IPS-18c (cell line): ENCODE results near the gene SCEL.

Source experiments
- H3K4me3 ChIP-seq: 2 replicates; pipeline ENCODE4 v1.7.0; 2013; ENCODE audit warnings: low read depth, mild to moderate bottlenecking, low read length, moderate library complexity; ENCODE audit not compliant: insufficient read depth
- H3K9me3 ChIP-seq: one replicate; pipeline ENCODE4 v1.6.1; 2013; ENCODE audit warnings: mild to moderate bottlenecking, low read length, moderate library complexity; ENCODE audit not compliant: control insufficient read depth, insufficient read depth

SCEL gene

DNA sequence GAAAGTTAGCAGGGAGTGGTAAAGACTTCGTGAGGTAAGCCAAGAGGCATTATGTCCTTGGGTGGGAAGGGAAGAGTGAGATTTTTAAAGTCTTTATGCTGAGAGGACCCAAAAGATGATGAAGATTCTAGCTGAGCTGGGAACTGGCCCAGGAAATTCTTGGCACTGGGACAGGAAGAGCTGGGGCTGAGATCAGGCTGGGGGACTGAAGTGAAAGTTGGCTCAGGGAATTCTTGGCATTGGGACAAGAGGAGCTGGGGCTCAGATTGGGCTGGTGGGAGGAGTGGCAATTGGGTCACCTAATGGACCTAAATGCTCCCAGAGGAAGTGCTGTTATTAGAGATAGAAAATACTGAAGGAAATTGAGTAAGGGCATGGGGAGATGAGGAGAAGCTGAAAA lies 8.8 kb downstream of the SCEL start:
- no peaks in the 10 kb centered on the region for H3K9me3 ChIP-seq
- H3K4me3 ChIP-seq: no peak overlapping the region

DNA sequence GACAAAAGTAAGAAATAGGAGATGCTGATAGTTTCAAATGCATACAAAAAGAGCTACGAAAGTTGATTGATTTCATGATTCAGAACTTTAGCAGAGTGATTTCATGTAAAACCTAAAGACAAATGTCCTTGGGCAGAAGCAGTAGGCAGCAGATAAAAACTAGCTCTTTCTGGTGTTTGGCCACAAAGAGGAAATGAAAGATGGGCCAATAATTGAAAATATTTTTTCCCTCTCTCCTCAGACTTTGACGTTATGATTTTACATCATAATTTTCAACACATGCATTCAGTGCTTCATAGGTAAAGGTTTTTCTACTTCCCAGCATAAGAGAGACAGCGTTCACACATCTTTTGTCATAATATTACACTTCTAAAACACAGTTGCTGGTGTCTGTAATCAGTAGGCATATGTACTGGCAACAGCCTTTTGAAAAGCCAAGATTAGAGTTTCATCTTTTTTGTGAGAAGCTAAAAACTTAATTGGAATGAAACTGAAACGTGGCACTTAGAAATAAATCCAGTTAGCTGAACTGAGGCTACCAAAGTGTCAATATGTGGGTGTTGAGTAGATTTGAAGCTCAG lies 9.3 kb downstream of the SCEL start:
- Histone ChIP-seq H3K9me3 (no peaks in the 10 kb centered on the region), H3K4me3 (no peak overlapping the region)

DNA sequence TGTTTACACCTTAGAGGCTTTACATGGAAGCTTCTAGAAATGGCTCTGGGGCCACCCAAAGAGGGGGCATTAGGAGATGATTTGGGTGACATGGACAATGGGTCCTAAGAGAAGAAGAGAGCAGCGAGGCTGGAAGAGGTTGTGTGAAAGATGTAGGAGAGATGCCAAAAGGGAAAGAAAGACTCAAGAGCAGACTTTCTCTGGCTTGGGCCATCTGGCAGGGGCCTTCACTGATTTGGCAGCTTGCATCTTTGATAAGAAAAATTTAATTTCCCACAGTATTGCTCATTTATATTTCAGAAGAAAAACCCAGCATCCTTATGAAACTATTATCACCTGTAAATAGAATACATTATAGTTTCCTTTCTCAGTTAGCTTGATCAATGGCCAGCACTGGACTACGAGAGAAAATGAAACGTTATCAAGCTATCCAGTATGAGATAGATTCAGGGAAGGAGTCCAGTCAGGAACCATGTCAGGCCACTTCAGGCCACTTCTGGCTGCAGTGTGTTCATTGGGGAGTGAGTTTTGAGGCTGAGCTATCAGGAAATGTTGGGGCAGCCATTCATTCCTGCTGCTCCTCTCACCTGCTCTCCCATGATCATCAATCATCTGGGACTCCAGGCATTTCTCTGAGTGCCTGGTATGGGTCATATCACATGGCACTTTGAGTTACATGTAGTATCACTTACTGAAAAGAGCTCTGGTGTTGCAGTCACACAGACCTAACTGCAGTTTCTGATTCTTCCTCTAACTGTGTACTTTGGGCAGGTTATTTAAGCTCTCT lies 10.3 kb downstream of the SCEL start:
- no peaks in the 10 kb centered on the region for H3K9me3 ChIP-seq

DNA sequence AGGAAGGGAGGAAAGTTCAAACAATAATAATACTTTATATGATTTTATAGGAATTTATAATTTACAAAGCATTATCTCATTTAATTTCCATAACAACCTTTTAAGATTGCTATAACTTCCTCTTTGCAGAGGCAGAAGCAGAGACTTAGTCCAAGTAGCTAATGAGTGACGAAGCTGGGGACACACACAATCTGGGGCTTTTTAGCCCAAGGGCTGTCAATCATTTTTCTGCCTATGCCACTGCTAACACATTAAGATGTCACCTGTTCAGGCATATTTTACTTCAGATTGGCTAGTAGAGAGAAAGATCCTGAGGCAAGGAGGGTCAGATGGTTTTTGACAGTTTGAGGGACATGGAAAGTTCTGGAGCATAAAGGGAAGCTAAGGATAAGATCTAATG lies 12.6 kb downstream of the SCEL start:
- Histone ChIP-seq H3K9me3 (no peaks in the 10 kb centered on the region), H3K4me3 (no peak overlapping the region)

More for the DNA sequence above, 10.3 kb downstream of the SCEL start:
- H3K4me3 ChIP-seq: no peak overlapping the region

DNA sequence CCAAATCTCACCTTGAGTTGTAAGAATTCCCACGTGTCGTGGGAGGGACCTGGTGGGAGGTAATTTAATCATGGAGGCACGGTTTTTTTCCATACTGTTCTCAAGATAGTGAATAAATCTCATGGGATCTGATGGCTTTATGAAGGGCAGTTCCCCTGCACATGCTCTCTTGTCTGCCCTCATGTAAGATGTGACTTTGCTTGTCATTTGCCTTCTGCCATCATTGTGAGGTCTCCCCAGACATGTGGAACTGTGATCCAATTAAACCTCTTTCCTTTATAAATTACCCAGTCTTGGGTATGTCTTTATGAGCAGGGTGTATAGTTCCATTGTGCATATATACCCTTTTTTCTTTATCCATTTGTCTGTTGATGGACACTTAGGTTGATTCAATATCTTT lies 13.1 kb downstream of the SCEL start:
- H3K4me3 ChIP-seq: no peak overlapping the region
- H3K9me3 ChIP-seq: no peaks in the 10 kb centered on the region

DNA sequence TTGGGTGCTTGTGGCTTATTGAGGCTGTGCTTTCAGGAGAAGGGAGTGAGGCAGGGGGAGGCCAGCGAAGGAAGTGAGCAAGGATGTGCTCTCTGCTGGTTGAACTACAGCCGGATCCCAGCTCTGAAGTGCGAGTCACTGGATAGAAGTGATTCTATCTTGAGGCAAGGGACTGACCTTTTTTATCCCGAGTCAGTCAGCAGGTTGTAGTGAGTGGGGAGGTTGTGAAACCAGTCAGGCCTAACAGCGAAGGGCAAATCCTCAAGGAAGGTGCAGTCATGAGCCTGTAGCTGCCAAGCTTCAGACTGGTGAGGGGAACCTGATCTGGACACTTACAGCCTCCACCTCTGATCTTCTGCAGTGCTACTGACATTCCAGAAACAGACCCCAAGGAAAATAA lies 18.6 kb downstream of the SCEL start:
- Histone ChIP-seq H3K9me3 (no peaks in the 10 kb centered on the region), H3K4me3 (no peak overlapping the region)

DNA sequence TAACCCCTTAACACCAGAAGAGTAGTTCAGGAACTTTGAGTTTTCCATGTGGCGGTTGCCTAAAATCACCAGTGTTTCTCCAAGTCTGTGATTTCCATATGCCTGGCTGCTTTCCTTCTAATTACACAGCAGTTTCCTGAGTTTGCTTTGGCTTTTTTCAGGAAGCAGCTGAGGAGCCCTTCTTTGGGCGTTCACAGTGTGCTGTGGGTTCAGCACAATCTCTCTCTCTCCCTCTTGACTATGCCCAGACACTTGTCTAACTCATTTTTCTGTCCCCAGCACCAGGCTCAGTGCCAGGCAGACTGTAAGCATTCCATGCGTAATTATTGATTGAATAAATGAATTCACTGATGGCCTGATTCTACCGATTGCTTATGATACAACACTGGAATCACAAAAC lies 19.7 kb downstream of the SCEL start:
- H3K9me3 ChIP-seq: no peaks in the 10 kb centered on the region
- no peak overlapping the region for H3K4me3 ChIP-seq

DNA sequence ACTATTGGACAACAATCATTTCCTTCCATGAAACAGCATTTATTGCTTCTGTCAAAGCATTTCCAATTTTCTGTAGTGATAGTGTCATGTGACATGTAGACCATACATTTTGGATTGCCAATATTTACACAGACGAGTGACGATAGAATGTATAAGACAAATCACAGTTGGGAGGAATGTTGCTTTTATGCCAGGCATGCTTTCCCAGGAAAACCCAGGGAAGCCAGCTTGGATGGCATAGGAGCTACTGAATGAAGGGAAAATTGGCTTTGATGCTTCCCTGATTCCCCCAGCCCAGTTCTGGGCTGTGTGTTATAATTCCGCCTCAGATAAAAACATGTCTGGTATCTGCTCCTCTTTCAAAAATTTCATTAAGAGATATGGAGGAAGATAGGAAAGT lies 22.5 kb downstream of the SCEL start:
- Histone ChIP-seq H3K4me3 (no peak overlapping the region), H3K9me3 (no peaks in the 10 kb centered on the region)

DNA sequence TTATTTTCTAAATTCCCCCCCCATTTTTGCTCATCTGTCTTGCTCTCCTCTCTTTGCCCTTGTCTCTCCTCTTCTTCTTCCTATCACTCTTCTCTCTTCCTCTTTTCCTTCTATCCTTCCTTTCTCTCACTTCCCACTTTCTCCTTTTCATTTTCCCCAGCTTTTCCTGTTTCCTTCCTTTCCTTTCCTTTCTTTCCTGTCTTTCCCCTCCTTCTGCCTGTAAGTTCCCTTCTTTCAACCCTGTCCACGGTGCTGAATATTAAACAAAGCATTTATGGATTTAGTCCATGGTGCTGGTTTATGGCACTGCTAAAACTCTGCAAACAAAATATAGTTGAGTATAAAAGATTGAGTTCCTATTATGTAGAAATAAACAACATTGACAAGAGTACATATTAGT lies 27.6 kb downstream of the SCEL start:
- H3K9me3 ChIP-seq: no peaks in the 10 kb centered on the region
- no peak overlapping the region for H3K4me3 ChIP-seq

DNA sequence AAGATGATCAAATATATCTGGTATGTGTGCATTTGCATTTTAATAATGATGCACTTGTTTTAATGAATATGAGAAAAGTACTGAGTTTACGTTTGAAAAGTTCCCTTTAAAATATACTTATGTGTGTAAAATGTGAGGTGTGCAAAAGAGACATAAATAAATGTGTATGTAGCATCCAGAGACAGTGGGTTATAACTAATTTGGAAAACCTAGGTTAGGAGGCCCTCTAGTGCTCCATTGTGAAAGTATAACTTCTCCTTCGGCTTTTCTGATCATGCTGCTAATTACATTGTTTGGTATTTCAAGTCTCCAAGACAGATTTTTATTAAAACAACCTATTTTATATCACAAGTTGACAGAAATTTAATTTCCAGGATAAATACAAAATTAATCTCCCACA lies 30.1 kb downstream of the SCEL start:
- no peak overlapping the region for H3K4me3 ChIP-seq
- no peaks in the 10 kb centered on the region for H3K9me3 ChIP-seq

DNA sequence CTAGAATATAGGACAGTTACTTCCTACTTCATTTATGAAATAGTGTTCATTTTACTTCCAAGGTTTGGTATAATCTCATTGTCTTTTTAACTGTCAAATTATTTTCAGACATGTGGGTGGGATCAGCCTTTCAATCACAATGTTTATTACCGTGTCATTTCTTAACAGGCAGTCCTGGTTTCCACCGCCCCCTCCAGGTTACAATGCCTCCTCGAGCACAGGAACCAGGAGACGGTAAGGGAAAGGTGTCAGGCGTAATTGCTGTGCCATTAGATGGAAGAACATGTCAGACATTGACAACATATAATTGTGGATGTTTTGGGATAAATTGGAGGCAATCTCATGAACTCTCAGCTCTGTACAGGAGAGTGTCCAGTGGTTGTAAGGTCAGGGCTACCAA lies 36.5 kb downstream of the SCEL start:
- Histone ChIP-seq H3K4me3 (no peak overlapping the region), H3K9me3 (no peaks in the 10 kb centered on the region)

DNA sequence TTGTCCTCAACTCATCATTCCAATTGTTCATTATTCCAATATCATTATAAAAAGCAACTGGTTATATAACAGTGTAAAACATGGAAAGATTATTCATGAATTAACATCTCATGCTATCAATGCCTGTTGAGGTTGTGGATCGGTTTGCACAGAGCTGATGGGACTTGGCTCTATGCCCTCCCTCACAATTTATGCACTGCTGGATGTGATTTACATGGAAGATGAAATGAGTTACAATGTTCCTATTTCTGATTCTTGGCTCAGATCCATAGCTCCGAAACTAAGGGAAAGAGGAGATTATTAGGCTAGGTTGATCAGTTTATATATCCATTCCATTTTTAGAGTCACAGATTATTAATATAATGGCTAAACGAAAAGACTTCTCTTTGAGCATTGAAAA lies 38.6 kb downstream of the SCEL start:
- no peak overlapping the region for H3K4me3 ChIP-seq
- no peaks in the 10 kb centered on the region for H3K9me3 ChIP-seq

DNA sequence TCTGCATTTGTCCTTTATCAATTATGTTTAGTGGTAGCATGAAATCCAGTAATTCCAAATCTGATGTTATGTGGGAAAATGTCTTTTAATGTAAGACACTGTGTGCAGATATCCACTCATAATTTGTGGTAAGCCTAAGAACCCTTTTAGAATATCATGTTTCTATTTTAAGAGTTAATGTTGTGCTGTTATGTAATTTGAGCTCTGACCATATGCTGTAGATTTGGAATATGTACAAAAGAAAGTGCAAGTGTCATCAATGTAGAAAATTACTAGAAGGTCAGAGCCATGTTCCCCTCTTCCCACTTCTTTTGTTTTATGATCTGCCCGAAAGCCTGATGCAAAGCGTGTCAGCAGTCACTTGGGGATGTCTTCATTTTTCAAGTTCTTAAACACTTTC lies 44.5 kb downstream of the SCEL start:
- Histone ChIP-seq H3K4me3 (no peak overlapping the region), H3K9me3 (no peaks in the 10 kb centered on the region)

DNA sequence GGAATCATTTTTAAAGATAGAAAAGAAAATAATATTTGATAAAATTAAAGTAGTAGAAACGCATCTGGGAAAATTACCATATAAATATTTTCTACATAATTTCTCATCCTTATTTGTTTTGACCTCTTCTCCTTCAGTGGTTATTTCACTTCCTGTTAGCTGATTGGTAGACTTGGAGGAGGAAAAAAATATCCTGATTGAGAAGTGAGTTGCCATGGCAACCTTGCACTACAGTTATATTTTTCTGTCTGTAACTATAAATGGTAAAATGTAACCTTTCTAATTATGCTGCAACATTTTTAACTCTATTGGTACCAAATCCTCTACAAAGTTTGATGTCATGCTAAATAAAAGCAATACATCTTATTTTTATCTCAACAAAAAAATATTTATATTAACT lies 45.2 kb downstream of the SCEL start:
- Histone ChIP-seq H3K4me3 (no peak overlapping the region), H3K9me3 (no peaks in the 10 kb centered on the region)

DNA sequence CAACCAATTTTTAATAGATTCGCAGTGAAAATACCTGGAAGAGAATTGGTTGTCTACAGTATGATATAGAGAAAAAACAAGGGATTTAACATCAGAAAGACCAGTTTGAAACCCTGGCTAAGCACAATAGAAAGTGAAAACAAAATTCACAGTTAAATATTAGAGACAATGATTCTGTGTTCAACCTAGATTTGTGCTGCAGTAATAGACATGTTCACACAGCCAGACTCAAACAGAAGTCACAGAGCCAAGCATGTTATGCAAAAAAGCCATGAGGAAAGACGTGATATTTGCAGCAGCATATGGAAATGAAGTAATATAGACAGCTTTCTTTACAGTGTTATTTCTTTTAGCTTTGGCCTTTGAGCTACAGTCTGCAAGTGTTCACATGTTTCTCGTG lies 48.1 kb downstream of the SCEL start:
- Histone ChIP-seq H3K9me3 (no peaks in the 10 kb centered on the region), H3K4me3 (no peak overlapping the region)

DNA sequence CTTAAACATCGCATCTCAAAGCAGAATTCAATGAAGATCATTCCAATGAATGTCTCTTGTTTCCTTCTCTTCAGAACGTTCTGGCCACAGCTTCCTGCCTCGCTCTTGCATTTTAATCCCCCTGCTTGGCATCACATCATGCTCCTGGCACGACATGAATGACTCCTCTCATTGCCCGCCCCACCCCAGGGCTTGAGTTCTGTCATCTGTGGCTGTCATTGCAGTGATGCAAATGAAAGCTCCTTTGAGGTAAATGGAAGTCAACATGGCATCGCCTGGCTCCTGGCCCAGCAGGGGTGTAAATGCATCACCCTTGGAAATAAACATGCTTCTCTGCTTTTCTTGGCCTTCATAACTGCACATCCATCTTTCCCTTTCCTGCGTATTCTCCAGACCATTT lies 48.6 kb downstream of the SCEL start:
- H3K9me3 ChIP-seq: no peaks in the 10 kb centered on the region
- no peak overlapping the region for H3K4me3 ChIP-seq

DNA sequence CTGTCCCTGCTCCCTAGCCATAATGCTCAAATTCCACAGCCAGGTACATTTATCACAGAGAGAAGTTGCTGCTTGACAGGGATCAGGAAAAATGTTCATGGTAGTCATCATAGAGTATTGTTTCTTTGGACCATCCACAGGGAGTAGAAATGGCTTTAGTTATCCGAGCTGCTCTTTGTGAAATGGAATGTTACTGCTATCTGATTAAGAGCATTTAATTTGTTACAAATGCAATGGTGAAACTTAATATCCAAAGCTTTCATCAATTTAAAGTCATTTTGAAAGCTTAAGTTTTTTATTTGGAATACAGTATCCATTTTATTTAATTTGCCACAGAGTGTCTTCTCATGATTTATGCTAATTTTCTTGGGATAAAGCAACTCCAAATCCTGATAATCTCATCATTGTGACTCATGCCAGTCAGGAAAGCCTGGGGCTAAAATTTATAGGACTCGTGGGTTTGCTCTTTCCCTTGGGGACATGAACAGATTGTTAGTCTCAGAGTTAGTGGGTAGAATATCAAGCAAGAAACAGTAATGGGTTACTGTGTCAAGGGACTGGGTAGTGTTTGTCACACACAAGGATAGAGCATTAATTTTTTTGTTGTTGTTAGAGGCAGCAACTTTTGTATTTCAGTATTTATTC lies 59.8 kb downstream of the SCEL start:
- H3K9me3 ChIP-seq: no peaks in the 10 kb centered on the region
- H3K4me3 ChIP-seq: no peak overlapping the region

DNA sequence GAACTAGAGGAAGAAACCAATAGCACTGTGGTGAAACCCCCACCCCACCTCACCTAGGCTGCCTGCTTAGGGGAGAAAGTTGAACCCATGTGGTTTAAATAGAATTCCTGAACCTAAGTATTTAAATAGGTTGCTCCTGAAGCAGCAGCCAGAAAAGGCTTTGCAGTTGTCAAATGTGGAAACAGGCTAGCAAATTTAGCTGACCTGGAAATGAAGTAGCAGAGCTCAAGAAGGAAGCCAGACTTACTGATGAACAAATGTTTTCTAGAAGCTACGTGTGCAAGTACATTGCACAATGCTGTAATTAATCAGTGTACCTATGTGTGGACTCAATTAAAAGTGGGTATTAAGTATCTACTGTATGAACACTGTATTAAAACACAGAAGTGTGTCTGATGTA lies 61.3 kb downstream of the SCEL start:
- Histone ChIP-seq H3K9me3 (no peaks in the 10 kb centered on the region), H3K4me3 (no peak overlapping the region)
